ENCODE results near the gene DENND1A.

The DENND1A gene

GRCh38 chr9:123346026-123346425 is 583.9 kb downstream of the DENND1A start:
- H3K4me1 ChIP-seq = peaks cover 0 to 8% (median 0%) of the 10 kb centered on the region in 4 donors
- H3K9me3 ChIP-seq = no peaks in the 10 kb centered on the region
- H3K4me3 ChIP-seq = no peak overlapping the region
- intact Hi-C loops (cut with DNase I; ENCODE audit: low total_unique reads) = no loop called here
- no peak for TF ChIP-seq CTCF (IDR thresholded peaks at IDR 0.05)
- peak in 1 of 2 donors; percentile 59 for DNase-seq
- H3K27me3 ChIP-seq = peaks cover 0 to 26% of the 10 kb centered on the region in 2 donors
- H3K27ac ChIP-seq = no peak overlapping the region
- no peaks in the 10 kb centered on the region for H3K36me3 ChIP-seq

- Histone ChIP-seq H3K27me3 (peaks cover 0 to 23% of the 10 kb centered on the region in 2 donors), H3K36me3 (no peaks in the 10 kb centered on the region), H3K9me3 (no peaks in the 10 kb centered on the region), H3K4me3 (no peak overlapping the region), H3K27ac (no peak overlapping the region), H3K4me1 (peaks cover 0 to 8% (median under 1%) of the 10 kb centered on the region in 4 donors)
- intact Hi-C loops (cut with DNase I; ENCODE audit: low total_unique reads) = no loop called here
- no peak for DNase-seq
- TF ChIP-seq CTCF (IDR thresholded peaks at IDR 0.05) = no peak
These were observed 584.4 kb downstream of the DENND1A start for GRCh38 chr9:123345567-123345955.

- peak in 1 of 2 donors; percentile 57 for DNase-seq
- Histone ChIP-seq H3K4me1 (peaks cover 0 to 14% (median 8%) of the 10 kb centered on the region in 4 donors), H3K27me3 (peaks cover 0 to 12% of the 10 kb centered on the region in 2 donors), H3K4me3 (no peak overlapping the region), H3K36me3 (no peaks in the 10 kb centered on the region), H3K9me3 (no peaks in the 10 kb centered on the region), H3K27ac (no peak overlapping the region)
- TF ChIP-seq CTCF (IDR thresholded peaks at IDR 0.05) = no peak
- intact Hi-C loops (cut with DNase I; ENCODE audit: low total_unique reads) = no loop called here
These were observed 585.6 kb downstream of the DENND1A start for GRCh38 chr9:123344192-123344949.

- Histone ChIP-seq H3K36me3 (no peaks in the 10 kb centered on the region), H3K27ac (no peak overlapping the region), H3K9me3 (no peaks in the 10 kb centered on the region), H3K4me1 (peaks cover 0 to 21% (median 9%) of the 10 kb centered on the region in 4 donors), H3K27me3 (peaks cover 0 to 5% of the 10 kb centered on the region in 2 donors), H3K4me3 (no peak overlapping the region)
- intact Hi-C loops (cut with DNase I; ENCODE audit: low total_unique reads) = no loop called here
- TF ChIP-seq CTCF (IDR thresholded peaks at IDR 0.05) = no peak
- no peak for DNase-seq
These were observed 586.3 kb downstream of the DENND1A start for GRCh38 chr9:123343443-123344191.

GRCh38 chr9:123342247-123342646 is 587.7 kb downstream of the DENND1A start:
- Histone ChIP-seq H3K4me3 (no peak overlapping the region), H3K36me3 (no peaks in the 10 kb centered on the region), H3K4me1 (peaks cover 0 to 21% (median 9%) of the 10 kb centered on the region in 4 donors), H3K9me3 (no peaks in the 10 kb centered on the region), H3K27ac (no peak overlapping the region), H3K27me3 (no peaks in the 10 kb centered on the region)
- no peak for TF ChIP-seq CTCF (IDR thresholded peaks at IDR 0.05)
- intact Hi-C loops (cut with DNase I; ENCODE audit: low total_unique reads) = no loop called here
- no peak for DNase-seq

Data from tibial artery (tissue), 4 donors.